Stimulated activated CD4-positive, alpha-beta T cell treated with anti-CD3 and anti-CD28 coated beads, Interleukin-2, amount 100 ng/mL, for 24 hours (primary cell): ENCODE data around the gene CCNI.

Source experiments
- DNase-seq, 2 donors: peaks; one replicate each; pipeline ENCODE4 v3.0.0-alpha.2; 2020

CCNI gene

DNA sequence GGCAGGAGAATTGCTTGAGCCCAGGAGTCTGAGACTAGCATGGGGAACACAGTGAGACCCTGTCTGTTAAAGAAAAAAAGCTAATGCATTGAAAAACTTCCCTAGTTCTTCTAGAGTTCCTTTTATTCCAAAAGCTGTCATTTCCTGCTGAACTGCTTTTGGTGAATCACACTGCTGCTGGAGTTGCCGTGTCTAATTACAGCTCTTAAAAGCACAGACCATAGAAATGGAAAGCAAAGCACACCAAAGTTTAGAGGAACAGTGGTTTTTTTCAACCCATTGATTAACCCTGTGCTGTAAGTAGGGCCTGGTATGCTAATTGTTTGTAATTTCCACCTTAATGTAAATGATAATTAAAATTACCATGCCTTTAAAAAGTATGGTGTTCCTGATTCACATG, 73.9 kb downstream of the CCNI start:
- no peak for DNase-seq

- no peak for DNase-seq
Measured at GRCh38 chr4:76998251-76998901, 77.4 kb downstream of the CCNI start.

DNA sequence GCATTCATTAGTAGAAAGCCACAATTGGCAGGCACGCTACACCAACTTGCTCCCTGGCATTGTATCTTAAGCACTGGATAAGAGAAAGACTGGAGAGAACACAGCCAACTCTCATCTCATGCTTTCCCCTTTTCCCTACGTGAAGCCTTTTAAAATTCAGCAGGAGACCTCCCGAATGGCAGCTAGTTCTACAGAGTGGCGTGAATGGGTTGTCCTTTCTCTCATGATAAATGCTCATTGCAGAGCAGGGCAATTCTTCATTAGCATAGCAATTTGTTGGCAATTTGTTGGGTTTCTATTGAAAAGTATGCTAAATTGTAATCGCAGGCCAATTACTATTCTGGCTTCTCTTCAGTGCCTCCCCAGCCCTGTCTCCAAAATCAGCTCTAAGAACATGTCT, 78.3 kb downstream of the CCNI start:
- no peak for DNase-seq
